GM23248 (cell line): Measurements from ENCODE around the gene CEACAM5. TPM values are rescaled to one million over a fixed set of nuclear protein-coding genes. Genes with fewer than 3 reads are reported as not detected.

Experiments
- DNase-seq: peaks from one replicate; pipeline ENCODE4 v3.0.0-alpha.2; 2015
- H2AFZ ChIP-seq: fragments of 200-600 bp; sonication (generic); 2 replicates; pipeline ENCODE4 v1.6.1; 2016; ENCODE audit warnings: antibody characterized with exemption
- H3F3A ChIP-seq: fragments of 200-600 bp; sonication (generic); 2 replicates; pipeline ENCODE4 v1.6.1; 2016; ENCODE audit warnings: mild to moderate bottlenecking, antibody characterized with exemption, mixed run types; ENCODE audit not compliant: insufficient read depth
- H3K27ac ChIP-seq: fragments of 200-600 bp; sonication (generic); 2 replicates; pipeline ENCODE4 v1.5.1; 2016; ENCODE audit warnings: mild to moderate bottlenecking
- H3K27me3 ChIP-seq: fragments of 200-600 bp; sonication (generic); replicated peaks from 2 replicates; pipeline ENCODE4 v1.6.1; 2016; ENCODE audit warnings: mild to moderate bottlenecking; ENCODE audit not compliant: insufficient read depth
- H3K36me3 ChIP-seq: fragments of 200-600 bp; sonication (generic); 2 replicates; pipeline ENCODE4 v1.6.1; 2016; ENCODE audit warnings: low read depth, mild to moderate bottlenecking
- H3K4me1 ChIP-seq: fragments of 200-600 bp; sonication (generic); 2 replicates; pipeline ENCODE4 v1.6.1; 2016; ENCODE audit warnings: mild to moderate bottlenecking; ENCODE audit not compliant: insufficient read depth
- H3K4me2 ChIP-seq: fragments of 200-600 bp; sonication (generic); one replicate; pipeline ENCODE4 v1.6.1; 2016; ENCODE audit warnings: mild to moderate bottlenecking; ENCODE audit not compliant: unreplicated experiment
- H3K4me3 ChIP-seq: fragments of 200-600 bp; sonication (generic); 2 replicates; pipeline ENCODE4 v1.5.1; 2016; ENCODE audit warnings: mild to moderate bottlenecking
- H3K79me2 ChIP-seq: fragments of 200-600 bp; sonication (generic); 2 replicates; pipeline ENCODE4 v1.6.1; 2016; ENCODE audit warnings: mild to moderate bottlenecking; ENCODE audit not compliant: insufficient read depth
- H3K9ac ChIP-seq: fragments of 200-600 bp; sonication (generic); 2 replicates; pipeline ENCODE4 v1.6.1; 2016; ENCODE audit warnings: mild to moderate bottlenecking
- H3K9me2 ChIP-seq: fragments of 200-600 bp; sonication (generic); 2 replicates; pipeline ENCODE4 v1.6.1; 2016; ENCODE audit warnings: mixed run types, mild to moderate bottlenecking, moderate library complexity; ENCODE audit not compliant: insufficient read depth
- H3K9me3 ChIP-seq: fragments of 200-600 bp; sonication (generic); one replicate; pipeline ENCODE4 v1.6.1; 2017; ENCODE audit warnings: low read depth
- H4K20me1 ChIP-seq: fragments of 200-600 bp; sonication (generic); 2 replicates; pipeline ENCODE4 v1.6.0; 2016; ENCODE audit not compliant: insufficient read depth
- EZH2 ChIP-seq: fragments of 200-600 bp; sonication (generic); IDR thresholded peaks from 2 replicates; pipeline ENCODE4 v1.6.1; 2018; ENCODE audit warnings: antibody characterized with exemption, mild to moderate bottlenecking; ENCODE audit not compliant: insufficient read depth, poor library complexity, severe bottlenecking
- EZH2phosphoT487 ChIP-seq: fragments of 200-600 bp; sonication (generic); IDR thresholded peaks from 2 replicates; pipeline ENCODE4 v1.6.1; 2018; ENCODE audit warnings: antibody characterized with exemption, moderate library complexity, mild to moderate bottlenecking, low read depth; ENCODE audit not compliant: insufficient read depth
- WGBS, 2 experiments: methylation state at CpG; one replicate each; pipeline ENCODE4 v1.1.6; 2015 to 2017; ENCODE audit warnings: low lambda C conversion rate in 2 of 2, low coverage in 1 of 2; ENCODE audit errors: missing lambda C conversion rate in 2 of 2; 5-methylcytosine and 5-hydroxymethylcytosine counted together
- in situ Hi-C: fragments of 300-500 bp; cut with MboI; formaldehyde crosslinking; loops from 2 replicates; pipeline ENCODE4 v1.15.0; 2020
- polyA plus RNA-seq: library from polyadenylated mRNA; unstranded; fragments of >200 nt; fragmentation: Nextera tagmentation; extraction: Ambion mirVana; gene quantifications from 2 replicates; pipeline ENCODE4 v1.2.1, GENCODE V29; 2016
- total RNA-seq: library from RNA; depleted of rRNA; stranded (reverse); fragments of >200 nt; shearing (Covaris generic); gene quantifications from 2 replicates; pipeline ENCODE4 v1.2.3, GENCODE V29; 2014

The CEACAM5 gene
- total and polyA plus RNA-seq, 2 experiments from 2014 or later, result not detected

DNA sequence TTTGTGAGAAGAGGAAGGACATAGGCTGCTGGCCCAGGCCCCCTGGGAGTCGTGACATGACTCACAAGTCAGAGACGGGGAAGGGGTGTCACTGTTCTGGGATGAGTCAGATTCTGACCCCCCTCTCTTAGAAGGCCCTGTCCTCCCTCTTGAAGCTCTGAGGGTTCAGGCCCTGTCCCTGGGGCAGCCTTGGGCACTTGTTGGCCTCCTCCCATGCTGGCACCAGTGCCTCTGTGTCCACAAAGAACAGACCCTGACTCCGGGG, 17.7 kb upstream of the CEACAM5 start:
- H2AFZ ChIP-seq, result no peak overlapping the region
- TF ChIP-seq EZH2phosphoT487, result no peak
- TF ChIP-seq EZH2, result no peak
- no peak overlapping the region for H3K4me2 ChIP-seq
- peaks cover 10% of the 10 kb centered on the region; the same call in 1 of the 2 replicates for H3K27me3 ChIP-seq
- no peaks in the 10 kb centered on the region for H3F3A ChIP-seq
- H3K9me2 ChIP-seq, result no peaks in the 10 kb centered on the region
- no peak for DNase-seq
- in situ Hi-C loops, result no loop called here
- H3K79me2 ChIP-seq, result no peaks in the 10 kb centered on the region
- no peak overlapping the region for H3K4me3 ChIP-seq
- no peak overlapping the region for H3K9ac ChIP-seq
- no peak overlapping the region for H3K27ac ChIP-seq
- H3K4me1 ChIP-seq, result no peaks in the 10 kb centered on the region
- H4K20me1 ChIP-seq, result no peaks in the 10 kb centered on the region
- H3K9me3 ChIP-seq, result no peaks in the 10 kb centered on the region
- H3K36me3 ChIP-seq, result no peaks in the 10 kb centered on the region
- WGBS, 2 experiments, result 50 to 69% methylated on average over 2 to 3 of the region's 3 CpGs

- DNase-seq, result peak; percentile 36
- 17 to 20% methylated on average over 20 of the region's 20 CpGs for WGBS, 2 experiments
- Histone ChIP-seq H3K27me3 (peaks cover 10% of the 10 kb centered on the region; the same call in 1 of the 2 replicates), H3K4me1 (no peaks in the 10 kb centered on the region), H3K9me2 (no peaks in the 10 kb centered on the region), H3K27ac (no peak overlapping the region), H3K4me3 (no peak overlapping the region), H3K36me3 (no peaks in the 10 kb centered on the region), H2AFZ (no peak overlapping the region), H3K9ac (no peak overlapping the region), H3K4me2 (no peak overlapping the region), H3K9me3 (no peaks in the 10 kb centered on the region), H3K79me2 (no peaks in the 10 kb centered on the region), H4K20me1 (no peaks in the 10 kb centered on the region), H3F3A (no peaks in the 10 kb centered on the region)
- in situ Hi-C loops, result no loop called here
- no peak for TF ChIP-seq EZH2phosphoT487
- TF ChIP-seq EZH2, result no peak
Measured at GRCh38 chr19:41691268-41691970, 17.0 kb upstream of the CEACAM5 start.

DNA sequence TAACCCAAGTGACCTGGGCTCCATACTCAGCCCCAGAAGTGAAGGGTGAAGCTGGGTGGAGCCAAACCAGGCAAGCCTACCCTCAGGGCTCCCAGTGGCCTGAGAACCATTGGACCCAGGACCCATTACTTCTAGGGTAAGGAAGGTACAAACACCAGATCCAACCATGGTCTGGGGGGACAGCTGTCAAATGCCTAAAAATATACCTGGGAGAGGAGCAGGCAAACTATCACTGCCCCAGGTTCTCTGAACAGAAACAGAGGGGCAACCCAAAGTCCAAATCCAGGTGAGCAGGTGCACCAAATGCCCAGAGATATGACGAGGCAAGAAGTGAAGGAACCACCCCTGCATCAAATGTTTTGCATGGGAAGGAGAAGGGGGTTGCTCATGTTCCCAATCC, 14.2 kb upstream of the CEACAM5 start:
- Histone ChIP-seq H3K4me3 (no peak overlapping the region), H4K20me1 (no peaks in the 10 kb centered on the region), H3K9me3 (no peaks in the 10 kb centered on the region), H3K36me3 (no peaks in the 10 kb centered on the region), H3F3A (no peaks in the 10 kb centered on the region), H3K27me3 (peaks cover 10% of the 10 kb centered on the region), H3K9ac (no peak overlapping the region), H3K4me2 (no peak overlapping the region), H3K27ac (no peak overlapping the region), H3K79me2 (no peaks in the 10 kb centered on the region), H3K9me2 (no peaks in the 10 kb centered on the region), H3K4me1 (no peaks in the 10 kb centered on the region), H2AFZ (no peak overlapping the region)
- WGBS, 2 experiments, result 5 to 10% methylated on average over 1 of the region's 1 CpG
- TF ChIP-seq EZH2 (no peak), EZH2phosphoT487 (no peak)
- in situ Hi-C loops, result no loop called here
- no peak for DNase-seq

DNA sequence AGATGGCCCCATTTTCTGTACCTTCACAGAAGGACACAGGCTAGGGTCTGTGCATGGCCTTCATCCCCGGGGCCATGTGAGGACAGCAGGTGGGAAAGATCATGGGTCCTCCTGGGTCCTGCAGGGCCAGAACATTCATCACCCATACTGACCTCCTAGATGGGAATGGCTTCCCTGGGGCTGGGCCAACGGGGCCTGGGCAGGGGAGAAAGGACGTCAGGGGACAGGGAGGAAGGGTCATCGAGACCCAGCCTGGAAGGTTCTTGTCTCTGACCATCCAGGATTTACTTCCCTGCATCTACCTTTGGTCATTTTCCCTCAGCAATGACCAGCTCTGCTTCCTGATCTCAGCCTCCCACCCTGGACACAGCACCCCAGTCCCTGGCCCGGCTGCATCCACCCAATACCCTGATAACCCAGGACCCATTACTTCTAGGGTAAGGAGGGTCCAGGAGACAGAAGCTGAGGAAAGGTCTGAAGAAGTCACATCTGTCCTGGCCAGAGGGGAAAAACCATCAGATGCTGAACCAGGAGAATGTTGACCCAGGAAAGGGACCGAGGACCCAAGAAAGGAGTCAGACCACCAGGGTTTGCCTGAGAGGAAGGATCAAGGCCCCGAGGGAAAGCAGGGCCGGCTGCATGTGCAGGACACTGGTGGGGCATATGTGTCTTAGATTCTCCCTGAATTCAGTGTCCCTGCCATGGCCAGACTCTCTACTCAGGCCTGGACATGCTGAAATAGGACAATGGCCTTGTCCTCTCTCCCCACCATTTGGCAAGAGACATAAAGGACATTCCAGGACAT, 13.4 kb upstream of the CEACAM5 start:
- no peak for TF ChIP-seq EZH2
- TF ChIP-seq EZH2phosphoT487, result no peak
- Histone ChIP-seq H2AFZ (no peak overlapping the region), H3K27ac (no peak overlapping the region), H3K27me3 (peaks cover 10% of the 10 kb centered on the region), H3K9ac (no peak overlapping the region), H3K9me3 (no peaks in the 10 kb centered on the region), H3K36me3 (no peaks in the 10 kb centered on the region), H3K9me2 (no peaks in the 10 kb centered on the region), H3K4me2 (no peak overlapping the region), H3K79me2 (no peaks in the 10 kb centered on the region), H3F3A (no peaks in the 10 kb centered on the region), H3K4me1 (no peaks in the 10 kb centered on the region), H4K20me1 (no peaks in the 10 kb centered on the region), H3K4me3 (no peak overlapping the region)
- no peak for DNase-seq
- WGBS, 2 experiments, result 8 to 9% methylated on average over 7 to 8 of the region's 8 CpGs
- in situ Hi-C loops, result no loop called here
